GM21526 (cell line): ENCODE measurements around the gene LAMA3.

ENCODE experiments used
- ATAC-seq: cut with Tn5 transposase; IDR thresholded peaks from one replicate; pipeline ENCODE4 v1.9.1; 2021; ENCODE audit warnings: moderate library complexity; ENCODE audit not compliant: unreplicated experiment, low FRiP score

LAMA3 gene

GRCh38 chr18:23842305-23842704 is 153.1 kb downstream of the LAMA3 start:
- ATAC-seq, result no peak

GRCh38 chr18:23844991-23845680 is 155.9 kb downstream of the LAMA3 start:
- ATAC-seq, result no peak

DNA sequence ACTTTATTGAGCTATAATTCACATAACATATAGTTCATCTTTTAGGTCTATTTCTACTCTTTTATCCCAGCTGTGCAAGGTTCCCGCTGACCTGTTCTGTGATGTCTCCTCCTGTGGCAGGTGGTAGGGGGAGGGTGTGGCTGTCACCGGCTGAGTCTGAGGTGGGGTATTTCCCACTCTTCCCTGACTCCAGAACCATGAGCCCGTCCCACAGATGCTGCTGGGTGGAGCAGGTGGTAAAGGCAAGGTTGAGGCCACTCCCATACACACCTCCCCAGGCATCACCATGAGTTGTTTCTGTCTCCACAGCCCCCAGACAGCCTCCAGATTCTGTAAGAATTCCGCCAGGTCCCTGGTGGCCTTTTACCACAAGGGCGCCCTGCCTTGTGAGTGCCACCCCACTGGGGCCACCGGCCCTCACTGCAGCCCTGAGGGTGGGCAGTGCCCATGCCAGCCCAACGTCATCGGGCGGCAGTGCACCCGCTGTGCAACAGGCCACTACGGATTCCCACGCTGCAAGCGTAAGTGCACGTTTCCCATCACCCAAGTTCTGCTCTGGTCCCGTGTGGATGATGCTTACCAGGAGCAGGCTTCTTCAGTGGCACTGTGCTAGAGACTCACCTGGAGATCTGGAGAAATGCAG is 156.9 kb downstream of the LAMA3 start:
- ATAC-seq, result no peak

DNA sequence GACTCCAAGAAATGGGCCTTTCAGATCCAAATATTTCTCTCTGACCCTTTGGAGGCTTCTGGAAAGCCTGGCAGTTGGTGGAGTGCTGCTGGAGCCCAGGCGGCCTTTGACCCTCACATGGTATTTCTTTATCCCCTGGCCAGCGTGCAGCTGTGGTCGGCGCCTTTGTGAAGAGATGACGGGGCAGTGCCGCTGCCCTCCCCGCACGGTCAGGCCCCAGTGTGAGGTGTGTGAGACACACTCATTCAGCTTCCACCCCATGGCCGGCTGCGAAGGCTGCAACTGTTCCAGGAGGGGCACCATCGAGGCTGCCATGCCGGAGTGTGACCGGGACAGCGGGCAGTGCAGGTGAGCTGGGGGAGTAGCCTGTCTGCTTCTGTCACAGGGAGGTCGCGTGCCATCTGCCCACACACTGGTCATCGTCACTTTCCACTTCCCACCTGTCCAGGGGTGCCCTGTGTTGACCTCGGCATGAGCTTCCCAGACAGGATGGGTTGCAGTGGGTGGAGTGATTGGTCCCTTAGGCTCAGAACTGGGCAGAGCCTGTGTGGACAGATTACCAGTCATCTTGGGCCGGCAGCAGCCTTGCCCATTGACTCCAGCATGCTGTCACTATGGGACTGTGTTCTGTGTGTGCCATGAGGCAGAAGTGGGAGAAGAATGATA is 158.2 kb downstream of the LAMA3 start:
- ATAC-seq, result no peak

GRCh38 chr18:23849141-23849540 is 159.9 kb downstream of the LAMA3 start:
- no peak for ATAC-seq

DNA sequence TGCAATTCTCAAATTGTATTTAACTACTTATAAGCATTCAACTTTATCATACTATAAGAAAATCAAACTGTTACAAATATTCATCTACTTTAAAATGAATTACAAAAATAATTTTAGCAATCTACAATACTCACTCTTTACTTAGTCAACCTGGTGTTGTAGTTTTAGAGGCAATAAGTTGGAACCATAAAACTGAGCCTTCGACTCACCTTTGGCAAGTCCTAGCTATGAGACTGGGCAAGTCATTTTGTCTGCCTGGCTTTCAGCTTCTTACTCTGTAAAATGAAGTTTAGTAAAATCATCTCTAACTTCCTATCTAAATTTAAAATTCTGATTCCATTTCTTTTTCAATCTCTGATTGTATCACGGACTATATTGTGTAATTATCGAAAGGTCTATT is 161.0 kb downstream of the LAMA3 start:
- ATAC-seq, result no peak

DNA sequence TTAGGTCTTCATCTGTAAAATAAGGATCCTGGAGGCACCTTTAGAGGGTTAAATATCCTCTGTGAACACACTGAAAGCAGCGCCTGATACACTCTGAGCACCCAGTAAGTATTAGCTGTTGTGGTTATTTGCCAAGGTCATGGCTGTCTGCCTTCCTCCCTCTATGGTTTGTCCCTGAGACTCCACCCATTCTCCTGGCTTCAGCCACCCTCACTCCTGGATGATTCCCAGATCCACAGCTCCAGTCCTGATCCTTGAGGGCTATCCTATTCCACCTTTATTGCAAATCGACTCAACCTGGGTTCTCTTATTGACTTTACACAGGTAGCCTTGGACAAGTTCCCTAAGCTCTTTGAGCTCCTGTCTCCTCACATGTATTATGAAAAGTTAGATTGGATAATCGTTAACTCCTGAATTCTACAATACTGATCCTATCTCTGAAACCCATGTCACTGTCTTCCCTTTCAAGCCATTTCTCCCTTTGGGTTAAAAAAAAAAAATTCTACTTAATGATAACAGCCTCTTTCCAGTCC is 162.3 kb downstream of the LAMA3 start:
- ATAC-seq, result no peak

DNA sequence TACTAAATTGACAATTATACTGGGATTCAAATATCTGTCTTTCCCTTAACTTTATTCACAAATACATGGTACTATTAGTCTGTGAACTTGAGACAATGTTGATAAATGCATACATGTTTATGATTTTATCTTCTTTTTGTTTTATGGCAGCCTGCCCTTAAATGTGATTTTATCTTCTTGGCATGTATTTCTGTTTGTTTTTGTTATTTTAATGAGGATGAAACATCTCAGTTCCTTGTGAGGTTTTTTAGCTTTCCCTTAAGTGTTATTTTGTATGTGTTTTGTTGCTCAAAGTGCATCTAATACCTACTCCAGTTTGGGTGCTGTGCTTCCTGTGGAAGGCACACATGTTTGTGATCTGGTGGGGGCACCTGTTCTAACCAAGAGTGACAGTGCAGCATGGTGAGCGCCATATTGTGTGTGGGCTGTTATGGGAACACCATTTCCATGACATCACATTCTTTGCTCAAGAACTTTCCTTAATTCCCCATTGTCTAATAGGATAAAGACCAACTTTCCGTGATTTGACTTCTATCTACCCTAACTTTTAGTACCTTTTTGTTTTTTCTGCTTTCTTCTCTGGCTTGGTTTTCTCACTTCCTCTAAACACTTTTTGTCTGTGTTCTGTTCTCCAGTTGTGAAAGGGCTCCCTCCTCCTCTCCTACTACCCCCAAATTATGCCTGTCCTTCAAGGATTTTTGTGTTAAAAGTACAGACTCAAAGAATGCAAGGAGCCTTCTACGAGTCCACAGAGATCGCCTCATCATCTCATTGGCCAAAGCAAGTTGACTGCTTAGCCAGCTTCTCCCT is 163.2 kb downstream of the LAMA3 start:
- no peak for ATAC-seq

GRCh38 chr18:23853448-23854195 is 164.4 kb downstream of the LAMA3 start:
- no peak for ATAC-seq

DNA sequence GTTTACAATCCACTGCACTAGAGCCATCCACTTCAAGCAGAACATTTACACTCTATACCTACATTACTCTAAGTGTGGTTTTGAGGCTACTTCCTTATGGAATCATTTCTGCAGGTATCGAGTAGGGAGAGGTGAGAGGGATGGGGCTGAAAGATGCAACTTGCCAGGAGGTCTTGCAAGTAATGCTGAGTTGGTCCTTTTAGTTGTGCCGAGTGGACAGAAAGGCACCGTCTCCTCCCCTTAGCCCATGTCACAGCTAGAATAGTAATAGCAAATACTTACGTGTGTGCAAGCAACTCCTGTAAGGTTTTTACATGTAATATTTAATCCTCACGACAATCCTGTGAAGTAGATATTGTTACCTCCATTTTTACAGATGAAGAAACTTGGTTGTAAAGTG is 166.5 kb downstream of the LAMA3 start:
- ATAC-seq, result no peak

GRCh38 chr18:23856466-23857163 is 167.4 kb downstream of the LAMA3 start:
- ATAC-seq, result no peak

DNA sequence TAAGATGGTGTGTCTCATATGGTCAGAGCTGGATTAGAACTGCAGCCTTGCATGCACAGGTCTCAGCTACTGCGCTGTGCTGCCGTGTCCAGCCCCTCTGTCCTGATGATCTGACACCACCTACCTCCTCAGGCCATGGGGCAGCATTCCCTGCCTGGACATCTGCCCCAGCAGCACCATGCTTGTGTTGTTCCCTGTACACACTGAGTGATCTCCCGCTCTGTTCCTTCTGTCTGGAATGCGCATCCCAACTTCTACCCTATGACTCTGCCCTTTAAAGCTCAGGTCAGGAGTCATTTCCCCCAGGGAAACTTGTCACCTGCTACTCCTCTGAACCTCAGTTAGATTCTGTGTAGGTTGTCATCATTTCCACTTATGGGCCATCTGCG is 167.9 kb downstream of the LAMA3 start:
- ATAC-seq, result no peak

DNA sequence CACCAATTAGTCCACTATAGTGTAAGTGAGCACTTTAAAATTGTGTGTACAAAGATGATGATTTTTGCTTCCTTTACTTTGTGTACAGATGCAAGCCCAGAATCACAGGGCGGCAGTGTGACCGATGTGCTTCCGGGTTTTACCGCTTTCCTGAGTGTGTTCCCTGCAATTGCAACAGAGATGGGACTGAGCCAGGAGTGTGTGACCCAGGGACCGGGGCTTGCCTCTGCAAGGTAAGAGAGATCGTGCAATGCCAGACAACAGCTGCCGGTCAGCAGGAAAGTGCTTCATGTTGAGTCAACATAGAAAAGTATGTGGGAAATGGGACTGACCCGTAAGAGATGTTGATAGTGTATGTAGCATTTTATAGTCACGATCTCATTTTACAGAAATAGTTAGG is 168.5 kb downstream of the LAMA3 start:
- no peak for ATAC-seq

- no peak for ATAC-seq
These were observed 170.4 kb downstream of the LAMA3 start for GRCh38 chr18:23859466-23860336.

DNA sequence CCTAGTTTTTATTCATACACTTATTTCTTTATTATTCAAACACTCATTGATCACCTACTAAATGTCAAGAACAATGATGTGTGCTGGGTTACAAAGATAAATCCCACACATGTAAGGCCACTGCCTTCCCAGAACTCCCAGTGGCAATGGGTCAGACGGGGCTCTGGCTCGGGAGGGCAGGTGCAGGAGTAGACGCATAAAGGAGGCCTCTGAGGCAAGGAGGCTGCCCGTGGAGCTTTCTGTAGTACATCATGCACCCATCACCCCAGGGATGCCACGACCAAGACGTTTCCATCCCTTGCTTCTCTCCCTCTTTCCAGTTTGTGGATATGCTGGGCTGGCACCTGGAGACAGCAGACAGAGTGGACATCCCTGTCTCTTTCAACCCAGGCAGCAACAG is 172.1 kb downstream of the LAMA3 start:
- ATAC-seq, result no peak

DNA sequence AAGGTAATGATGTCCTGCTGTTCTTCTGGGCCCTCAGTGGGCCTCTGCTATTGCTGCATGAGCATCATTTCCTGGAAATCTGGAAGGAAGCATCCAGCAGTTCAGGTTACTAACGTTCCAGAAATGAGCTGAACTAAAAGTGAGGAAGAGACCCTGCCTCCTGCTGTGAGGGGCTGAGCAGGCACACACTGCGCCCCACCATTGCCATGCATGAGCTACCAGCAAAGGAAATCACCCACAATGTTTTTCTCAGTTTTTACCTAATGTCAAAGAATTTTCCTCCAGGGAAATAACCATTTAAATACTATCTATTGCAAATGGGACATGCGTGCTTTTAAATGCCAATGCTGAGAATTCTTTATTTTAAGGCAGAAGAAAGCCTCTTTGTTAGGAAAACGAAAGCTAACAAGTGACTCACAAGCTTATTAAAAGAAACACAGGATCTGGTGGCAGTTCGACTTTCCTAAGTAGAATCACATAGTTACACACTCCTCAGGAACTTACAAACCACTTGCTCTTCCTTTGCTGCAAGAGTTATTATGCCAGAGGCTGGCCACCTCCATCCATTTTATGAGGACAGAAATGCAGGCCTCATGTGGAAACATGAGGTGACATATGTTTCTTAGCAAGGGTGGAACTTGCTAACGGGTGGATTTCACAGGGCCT is 172.7 kb downstream of the LAMA3 start:
- no peak for ATAC-seq

GRCh38 chr18:23864624-23865023 is 175.4 kb downstream of the LAMA3 start:
- ATAC-seq, result no peak

- ATAC-seq, result no peak
These were observed 177.8 kb downstream of the LAMA3 start for GRCh38 chr18:23867006-23867405.
